GM18511 (cell line): Measurements from ENCODE around the gene TRIM9.

Experiments
- ATAC-seq: cut with Tn5 transposase; IDR thresholded peaks from one replicate; pipeline ENCODE4 v1.9.1; 2021; ENCODE audit warnings: mild to moderate bottlenecking, moderate library complexity; ENCODE audit not compliant: unreplicated experiment

TRIM9 gene

DNA sequence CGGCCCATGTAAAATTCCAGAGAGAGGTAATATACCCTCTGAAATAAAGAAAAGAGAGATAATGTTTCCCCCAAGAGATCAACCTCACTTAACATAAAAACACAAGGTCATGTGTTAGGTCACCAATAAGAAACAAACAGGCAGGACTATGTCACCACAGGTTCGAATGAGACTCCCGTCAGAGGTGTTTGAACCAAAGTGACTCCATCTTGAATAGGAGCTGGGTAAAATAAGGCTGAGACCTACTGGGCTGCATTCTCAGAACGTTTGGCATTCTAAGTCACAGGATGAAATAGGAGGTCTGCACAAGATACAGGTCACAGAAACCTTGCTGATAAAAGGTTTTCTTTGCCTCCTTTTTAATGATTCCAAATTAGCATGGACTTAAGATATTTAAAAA is 157.1 kb downstream of the TRIM9 start:
- ATAC-seq, result no peak

DNA sequence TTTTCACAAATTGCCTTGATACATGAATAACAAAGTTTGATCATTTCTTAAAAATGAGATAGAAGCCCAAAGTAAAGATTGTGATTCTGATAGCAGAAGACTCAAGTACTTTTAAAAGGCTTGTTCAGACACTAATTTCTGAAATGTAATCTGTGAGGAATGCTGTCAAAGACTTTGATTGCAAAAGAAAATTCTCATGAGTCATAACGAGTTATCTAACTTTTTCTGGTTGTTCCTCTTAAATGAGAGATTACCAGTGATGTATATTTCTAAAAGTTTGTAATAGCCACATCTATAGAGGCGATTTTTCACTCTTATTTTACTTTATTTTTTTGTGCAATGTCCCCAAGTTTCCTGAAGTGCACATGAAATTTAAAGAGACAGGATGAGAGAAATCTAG is 157.6 kb downstream of the TRIM9 start:
- no peak for ATAC-seq

DNA sequence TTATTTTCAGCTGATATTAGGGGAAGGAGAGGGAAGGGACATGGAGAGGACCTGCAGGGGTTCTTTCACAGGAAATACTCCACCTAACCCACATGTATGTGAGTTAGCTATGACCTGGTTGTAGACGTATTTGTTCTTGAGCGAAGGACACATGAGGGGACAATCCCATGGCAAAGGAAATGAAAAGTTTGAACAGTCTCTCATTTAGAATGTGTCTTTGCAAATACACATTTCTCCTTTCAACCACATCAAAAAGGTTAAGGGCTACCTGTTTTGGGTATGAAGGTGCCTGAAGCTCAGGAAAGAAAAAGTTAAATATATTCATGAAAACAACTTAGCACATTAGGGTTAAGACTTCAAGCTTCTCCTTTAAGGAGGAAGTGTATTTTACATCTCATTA is 158.0 kb downstream of the TRIM9 start:
- ATAC-seq, result no peak

DNA sequence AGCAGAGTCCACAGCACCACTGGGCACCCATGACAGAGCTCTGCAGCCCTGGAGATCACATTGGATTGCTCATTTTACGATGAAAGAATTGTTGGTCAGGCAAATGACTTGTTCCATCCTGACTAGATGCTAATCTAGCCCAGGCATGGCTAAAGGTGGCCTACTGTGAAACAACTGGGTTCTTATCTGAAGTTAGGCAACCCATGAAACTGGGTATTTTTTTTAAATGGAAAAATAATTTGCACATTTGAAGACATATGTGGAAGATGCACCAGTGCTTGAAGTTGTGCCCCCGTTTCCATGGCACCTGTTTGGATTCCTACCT is 158.9 kb downstream of the TRIM9 start:
- no peak for ATAC-seq

DNA sequence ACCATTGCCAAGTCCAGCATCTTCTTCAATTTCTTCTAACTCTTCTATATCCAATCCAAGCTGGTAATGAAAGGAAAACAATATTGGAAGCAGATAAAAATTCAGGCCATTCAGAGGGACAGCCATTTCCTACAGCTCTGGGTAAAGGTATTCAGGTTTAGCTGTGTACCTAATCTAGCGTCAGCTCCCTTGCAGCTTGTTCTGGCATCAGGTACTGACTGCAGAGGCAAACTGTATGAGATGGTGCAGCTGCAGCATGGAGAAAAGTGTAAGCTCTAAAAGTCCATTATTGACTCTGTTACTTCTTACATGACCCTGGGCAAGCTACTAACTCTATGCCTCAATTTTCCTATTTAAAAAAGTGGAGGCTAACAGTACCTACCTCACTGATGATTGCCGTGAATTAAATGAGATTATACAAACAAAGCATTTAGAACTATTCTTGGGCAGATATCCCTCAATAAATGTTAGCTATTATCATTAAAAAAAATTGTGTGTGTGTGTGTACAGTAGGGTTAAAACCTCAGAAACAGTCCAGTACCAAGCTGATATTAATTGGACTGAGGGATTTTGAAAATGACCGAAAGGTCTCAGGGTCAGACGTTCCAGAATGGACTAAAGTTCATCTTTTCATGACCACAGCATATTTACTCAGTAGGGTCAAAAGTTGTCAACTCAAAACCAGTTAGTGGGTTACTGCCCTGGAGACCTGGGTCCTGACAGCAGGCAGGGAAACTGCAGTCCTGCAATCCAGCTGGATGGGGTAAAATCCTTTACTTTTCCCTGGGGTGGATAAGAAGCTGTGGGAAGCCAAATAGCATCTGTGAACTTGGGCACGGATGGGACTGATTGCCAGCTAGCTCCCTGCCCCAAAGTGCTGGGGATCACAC is 159.5 kb downstream of the TRIM9 start:
- no peak for ATAC-seq

DNA sequence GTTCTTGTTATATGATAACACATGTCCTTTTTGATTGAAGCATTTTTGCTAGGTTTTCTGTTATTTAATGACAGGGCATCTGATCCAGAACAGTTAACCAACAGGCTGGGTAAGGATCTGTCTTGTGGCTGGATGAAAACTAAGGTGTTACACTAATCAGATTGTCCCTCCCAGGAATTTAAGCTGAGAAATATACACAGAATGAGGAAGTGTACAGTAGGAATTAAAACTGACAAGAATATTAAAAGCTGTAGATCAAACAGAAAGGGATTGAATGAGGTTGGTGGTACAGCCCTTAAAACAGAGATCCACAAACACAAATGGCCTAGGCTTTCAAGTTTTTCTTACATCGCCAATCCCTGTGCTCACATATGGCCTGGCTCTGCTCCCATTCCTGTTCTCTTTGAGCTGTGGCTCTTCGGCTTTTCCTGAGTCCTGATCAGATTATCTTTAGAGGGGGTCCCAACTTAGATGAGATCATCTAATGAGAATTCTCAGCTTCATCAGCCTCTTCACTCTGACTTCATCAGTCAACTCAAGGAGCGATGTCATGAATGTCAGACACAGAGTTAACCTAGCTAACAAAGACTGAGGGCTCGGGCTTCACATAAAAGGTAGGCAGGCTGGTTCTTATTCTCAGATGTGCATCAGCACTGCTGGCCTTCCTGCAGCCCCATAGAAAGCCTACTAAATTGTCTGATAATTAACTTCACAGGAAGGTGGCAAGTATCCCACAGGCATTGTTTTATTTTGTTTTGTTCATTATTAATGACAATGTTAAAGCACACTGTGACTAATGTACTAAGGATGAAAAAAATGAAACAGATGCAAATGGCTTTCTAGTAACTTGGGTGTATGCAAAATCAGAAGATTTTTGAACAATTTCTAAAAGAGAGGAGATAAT is 162.1 kb downstream of the TRIM9 start:
- ATAC-seq, result no peak

DNA sequence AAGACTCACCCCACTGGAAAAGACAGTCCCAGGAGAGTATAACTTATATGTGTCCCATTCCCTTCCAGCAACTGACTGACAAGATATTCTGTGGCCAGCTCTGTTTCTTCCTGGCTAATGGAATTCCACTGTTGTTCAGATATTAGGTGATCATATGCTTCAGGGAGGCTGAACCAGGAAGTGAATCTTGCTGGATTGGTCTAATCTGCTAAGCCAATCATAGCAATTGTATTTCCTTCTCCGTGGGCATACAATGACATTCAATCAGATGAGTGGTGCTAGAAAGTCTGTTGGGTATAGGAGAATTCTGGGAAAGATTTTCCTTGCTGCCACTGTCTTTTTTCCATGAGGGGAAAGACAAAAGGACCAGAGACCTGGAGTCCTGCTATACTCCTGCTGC is 162.7 kb downstream of the TRIM9 start:
- ATAC-seq, result no peak

DNA sequence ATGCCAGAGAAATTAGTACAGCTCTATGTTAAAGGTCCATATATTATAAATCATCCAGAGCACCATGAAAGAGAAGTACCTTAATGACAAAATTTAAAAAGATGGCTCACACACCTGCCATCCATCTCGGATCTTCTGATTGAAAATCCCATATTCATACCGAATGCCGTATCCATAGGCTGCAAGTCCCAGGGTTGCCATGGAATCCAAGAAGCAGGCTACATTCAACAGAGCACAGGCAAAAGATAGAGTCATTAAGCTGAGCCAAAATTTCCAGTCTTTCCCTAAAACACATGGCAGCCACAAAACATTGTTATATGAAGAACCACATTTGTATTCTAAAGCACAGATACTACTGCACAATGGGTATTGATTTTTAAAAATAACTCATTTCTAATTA is 163.3 kb downstream of the TRIM9 start:
- no peak for ATAC-seq

DNA sequence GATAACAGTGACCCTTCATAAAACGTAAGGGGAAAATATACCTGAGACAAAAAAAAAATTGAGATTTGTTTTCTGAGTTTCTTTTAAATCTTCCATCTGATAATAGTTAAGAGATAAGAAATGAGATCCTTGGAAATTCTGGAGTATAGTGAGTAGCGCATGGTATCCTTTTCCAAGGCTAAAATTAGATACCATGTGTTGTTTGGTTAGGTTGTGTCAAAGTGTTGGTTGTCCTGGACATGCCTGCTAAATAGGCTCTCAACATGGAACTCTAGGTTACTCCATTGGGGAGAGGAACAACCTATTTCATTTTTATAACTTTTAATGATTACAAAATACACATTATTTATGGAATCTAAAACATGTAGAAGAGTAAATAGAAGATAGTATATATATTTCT is 165.4 kb downstream of the TRIM9 start:
- ATAC-seq, result no peak

DNA sequence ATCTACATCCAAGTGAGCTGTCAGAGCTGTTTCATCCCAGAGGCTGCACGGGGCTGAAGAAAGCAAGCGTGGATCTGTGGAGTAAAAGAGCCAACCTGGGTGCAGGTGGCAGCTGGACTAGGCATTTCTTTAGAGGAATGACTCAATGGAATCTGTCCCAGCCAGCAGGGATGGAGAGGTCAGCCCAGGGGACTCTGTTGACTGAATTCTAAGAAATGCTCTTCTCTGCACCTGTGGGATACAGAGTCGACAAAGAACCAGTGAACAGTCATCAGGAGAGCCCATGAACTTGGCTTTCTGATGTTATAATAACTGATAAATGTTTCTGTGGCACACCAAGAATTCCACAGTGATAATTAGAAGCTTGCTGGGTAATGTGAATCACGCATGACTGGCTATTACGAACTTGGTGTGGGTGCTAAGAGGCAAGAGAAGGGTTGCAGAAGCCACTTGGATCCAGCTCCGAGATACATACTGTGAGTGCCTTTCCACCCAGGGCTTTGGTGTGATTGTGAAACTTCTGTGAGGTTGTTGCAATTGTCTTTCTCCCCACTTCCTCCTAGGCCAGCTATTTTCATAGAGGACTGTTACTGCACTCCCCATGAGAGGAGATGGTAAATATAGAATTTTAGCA is 166.8 kb downstream of the TRIM9 start:
- ATAC-seq, result no peak

DNA sequence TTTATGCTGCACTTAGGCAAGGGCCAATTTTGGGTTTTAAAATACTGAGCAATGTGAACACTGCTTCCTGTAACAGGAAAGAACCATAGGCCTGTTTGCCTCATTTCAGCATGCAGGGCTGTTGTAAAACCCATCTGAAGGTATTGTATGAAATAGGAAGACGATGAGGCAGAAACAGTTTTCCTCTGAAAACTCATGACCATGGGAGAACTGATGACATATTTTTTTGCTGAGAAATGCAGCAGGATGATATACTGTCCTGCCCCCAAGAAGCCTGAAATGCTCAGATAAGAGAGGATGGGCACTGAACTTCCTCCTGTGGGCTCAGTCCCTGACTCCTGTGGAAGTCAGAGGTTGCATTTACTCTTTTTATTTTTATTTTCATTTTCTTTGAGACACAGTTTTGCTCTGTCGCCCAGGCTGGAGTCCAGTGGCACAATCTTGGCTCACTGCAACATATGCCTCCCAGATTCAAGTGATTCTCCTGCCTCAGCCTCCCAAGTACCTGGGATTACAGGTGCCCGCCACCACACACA is 168.0 kb downstream of the TRIM9 start:
- no peak for ATAC-seq
